SK-N-SH treated with all-trans-retinoic acid at 6 μM for 48 hours (cell line): ENCODE measurements around the gene RNFT2.

ENCODE experiments used
- TOX ChIP-seq: fragments of 250-450 bp; sonication (Bioruptor Pico); IDR thresholded peaks from 2 replicates; pipeline ENCODE4 v1.8.0; 2021; ENCODE audit warnings: mild to moderate bottlenecking, moderate library complexity, borderline replicate concordance
- ZNF565 ChIP-seq: fragments of 450-650 bp; formaldehyde crosslinking; conservative IDR thresholded peaks from 2 replicates; pipeline ENCODE4 v1.5.0; 2020; ENCODE audit warnings: low read depth, mild to moderate bottlenecking, moderate library complexity
- TF ChIP-seq, protein P1 (sequence below): fragments of 250-450 bp; sonication (Bioruptor Pico); IDR thresholded peaks from 2 replicates; pipeline ENCODE4 v1.8.0; 2020; ENCODE audit warnings: mild to moderate bottlenecking, moderate library complexity, borderline replicate concordance

DNA sequence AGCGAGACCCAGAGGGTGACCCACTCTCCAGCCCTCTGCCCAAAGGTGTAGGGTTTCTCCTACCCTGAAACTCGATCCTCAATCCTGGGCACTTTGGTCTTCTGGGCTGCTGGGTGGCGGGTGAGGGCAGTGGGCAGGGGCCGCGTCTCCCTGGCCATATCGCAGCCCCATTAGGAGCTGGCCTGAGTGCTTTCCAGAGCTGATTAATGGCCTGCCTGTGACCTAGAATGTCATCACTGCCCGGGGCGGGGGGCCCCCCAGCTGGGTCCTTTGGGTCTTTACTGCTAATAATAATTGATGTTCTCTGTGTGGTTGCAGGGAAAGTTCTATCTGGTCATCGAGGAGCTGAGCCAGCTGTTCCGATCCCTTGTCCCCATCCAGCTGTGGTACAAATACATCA, 95.4 kb downstream of the RNFT2 start:
- TF ChIP-seq, protein P1, sequence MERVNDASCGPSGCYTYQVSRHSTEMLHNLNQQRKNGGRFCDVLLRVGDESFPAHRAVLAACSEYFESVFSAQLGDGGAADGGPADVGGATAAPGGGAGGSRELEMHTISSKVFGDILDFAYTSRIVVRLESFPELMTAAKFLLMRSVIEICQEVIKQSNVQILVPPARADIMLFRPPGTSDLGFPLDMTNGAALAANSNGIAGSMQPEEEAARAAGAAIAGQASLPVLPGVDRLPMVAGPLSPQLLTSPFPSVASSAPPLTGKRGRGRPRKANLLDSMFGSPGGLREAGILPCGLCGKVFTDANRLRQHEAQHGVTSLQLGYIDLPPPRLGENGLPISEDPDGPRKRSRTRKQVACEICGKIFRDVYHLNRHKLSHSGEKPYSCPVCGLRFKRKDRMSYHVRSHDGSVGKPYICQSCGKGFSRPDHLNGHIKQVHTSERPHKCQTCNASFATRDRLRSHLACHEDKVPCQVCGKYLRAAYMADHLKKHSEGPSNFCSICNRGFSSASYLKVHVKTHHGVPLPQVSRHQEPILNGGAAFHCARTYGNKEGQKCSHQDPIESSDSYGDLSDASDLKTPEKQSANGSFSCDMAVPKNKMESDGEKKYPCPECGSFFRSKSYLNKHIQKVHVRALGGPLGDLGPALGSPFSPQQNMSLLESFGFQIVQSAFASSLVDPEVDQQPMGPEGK (CRISPR knock-in tag) = no peak
- TF ChIP-seq ZNF565 (CRISPR knock-in tag) (no peak), TOX (CRISPR knock-in tag) (no peak)
